Natural killer cell (primary cell): ENCODE data around the gene KRTAP5-1. TPM values are rescaled to one million over a fixed set of nuclear protein-coding genes. Genes with fewer than 3 reads are reported as not detected.

ENCODE experiments used
- ATAC-seq, 3 donors: fragments of 150-1000 bp in 2 of 3; fragments of 200-7000 bp in 1 of 3; cut with Tn5 transposase; 1 replicate in 1 of 3; 2 replicates in 2 of 3; pipeline ENCODE4 v1.10.0; 2021; ENCODE audit warnings: mild to moderate bottlenecking in 2 of 3, moderate library complexity in 2 of 3
- DNase-seq, 2 donors: peaks; one replicate each; pipeline versions ENCODE4 v3.0.0 to v3.0.0-alpha.2; 2013 to 2021; ENCODE audit warnings: mixed read lengths in 1 of 2
- H3K27ac ChIP-seq: one replicate; pipeline ENCODE4 v1.5.1; 2013; ENCODE audit warnings: mild to moderate bottlenecking, low read length
- H3K27me3 ChIP-seq: one replicate; pipeline ENCODE4 v1.6.1; 2013; ENCODE audit warnings: low read length; ENCODE audit not compliant: control insufficient read depth, insufficient read depth
- H3K36me3 ChIP-seq: one replicate; pipeline ENCODE4 v1.6.1; 2013; ENCODE audit warnings: low read length; ENCODE audit not compliant: control insufficient read depth, insufficient read depth
- H3K4me1 ChIP-seq: one replicate; pipeline ENCODE4 v1.6.1; 2013; ENCODE audit warnings: low read length; ENCODE audit not compliant: control insufficient read depth, insufficient read depth
- H3K4me3 ChIP-seq: one replicate; pipeline ENCODE4 v1.5.1; 2013; ENCODE audit warnings: low read length
- H3K9me3 ChIP-seq: one replicate; pipeline ENCODE4 v1.6.1; 2013; ENCODE audit warnings: low read length; ENCODE audit not compliant: control insufficient read depth, insufficient read depth
- H3K27ac Mint-ChIP-seq, 2 donors: one replicate each; pipeline ENCODE4 v1.8.0; 2022; ENCODE audit warnings: mild to moderate bottlenecking in 2 of 2, mixed read lengths in 2 of 2, moderate library complexity in 1 of 2
- H3K27me3 Mint-ChIP-seq, 2 donors: one replicate each; pipeline ENCODE4 v1.8.0; 2022; ENCODE audit warnings: low read depth in 2 of 2, mixed read lengths in 2 of 2
- H3K36me3 Mint-ChIP-seq: one replicate; pipeline ENCODE4 v1.8.0; 2022; ENCODE audit warnings: mixed read lengths
- H3K4me1 Mint-ChIP-seq, 2 donors: one replicate each; pipeline ENCODE4 v1.8.0; 2022; ENCODE audit warnings: mixed read lengths in 2 of 2
- H3K4me3 Mint-ChIP-seq: one replicate; pipeline ENCODE4 v1.8.0; 2022; ENCODE audit warnings: mild to moderate bottlenecking, moderate library complexity, mixed read lengths
- H3K9me3 Mint-ChIP-seq, 2 donors: one replicate each; pipeline ENCODE4 v1.8.0; 2022; ENCODE audit warnings: mixed read lengths in 2 of 2
- WGBS: methylation state at CpG from one replicate; pipeline ENCODE4 v1.1.7; 2013; ENCODE audit warnings: missing lambda C conversion rate; ENCODE audit not compliant: insufficient coverage; 5-methylcytosine and 5-hydroxymethylcytosine counted together
- intact Hi-C: fragments of 100-400 bp; cut with micrococcal nuclease; formaldehyde crosslinking; loops from one replicate; pipeline ENCODE4 v1.14.2; 2022
- total RNA-seq, 4 donors: library from RNA; stranded (reverse); fragments of 120-200 nt in 1 of 4; gene quantifications; one replicate each; pipeline versions ENCODE4 v1.2.3 to v1.2.4, GENCODE V29; 2013 to 2022
- TF ChIP-seq, protein P1 (sequence below): fragments of 200-600 bp; IDR thresholded peaks from one replicate; pipeline ENCODE4 v1.8.0; 2022; ENCODE audit warnings: antibody characterized with exemption

KRTAP5-1 gene
- total RNA-seq, 3 donors from 2014 or later (not counting 1 experiment from before 2014, with no cell fraction given): not detected

DNA sequence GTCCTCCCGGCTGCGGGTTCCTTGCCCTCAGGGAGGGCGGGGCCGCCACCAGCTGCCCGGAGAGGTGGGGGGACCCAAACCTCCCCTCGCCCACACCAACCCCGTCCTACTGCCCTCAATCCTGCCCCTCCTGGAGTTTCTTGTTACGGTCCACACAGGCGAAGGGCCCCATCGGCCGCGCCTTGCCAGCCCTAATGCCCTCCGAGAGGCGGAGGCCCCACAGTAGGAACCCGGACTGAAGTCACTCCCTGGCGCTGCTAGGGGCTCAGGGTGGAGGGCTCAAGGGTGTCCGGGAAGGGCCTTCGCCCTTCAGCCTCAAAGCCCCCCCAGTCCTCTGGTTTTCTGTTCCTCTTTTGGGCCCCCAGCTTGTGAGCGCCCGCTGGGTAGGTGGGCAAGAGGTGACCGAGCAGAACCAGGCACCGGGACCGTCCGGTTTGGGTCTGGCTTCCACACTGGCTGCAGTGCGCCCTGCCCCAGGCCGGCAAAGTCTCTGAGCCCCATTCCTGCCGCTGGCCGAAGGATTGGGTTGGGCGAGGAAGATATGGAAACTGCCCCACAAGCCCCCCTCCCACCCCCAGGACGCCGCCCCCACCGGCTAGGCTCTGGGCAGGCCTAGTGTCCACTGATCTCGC is 37.5 kb downstream of the KRTAP5-1 start:
- no peaks in the 10 kb centered on the region for H3K9me3 ChIP-seq
- TF ChIP-seq, protein P1, sequence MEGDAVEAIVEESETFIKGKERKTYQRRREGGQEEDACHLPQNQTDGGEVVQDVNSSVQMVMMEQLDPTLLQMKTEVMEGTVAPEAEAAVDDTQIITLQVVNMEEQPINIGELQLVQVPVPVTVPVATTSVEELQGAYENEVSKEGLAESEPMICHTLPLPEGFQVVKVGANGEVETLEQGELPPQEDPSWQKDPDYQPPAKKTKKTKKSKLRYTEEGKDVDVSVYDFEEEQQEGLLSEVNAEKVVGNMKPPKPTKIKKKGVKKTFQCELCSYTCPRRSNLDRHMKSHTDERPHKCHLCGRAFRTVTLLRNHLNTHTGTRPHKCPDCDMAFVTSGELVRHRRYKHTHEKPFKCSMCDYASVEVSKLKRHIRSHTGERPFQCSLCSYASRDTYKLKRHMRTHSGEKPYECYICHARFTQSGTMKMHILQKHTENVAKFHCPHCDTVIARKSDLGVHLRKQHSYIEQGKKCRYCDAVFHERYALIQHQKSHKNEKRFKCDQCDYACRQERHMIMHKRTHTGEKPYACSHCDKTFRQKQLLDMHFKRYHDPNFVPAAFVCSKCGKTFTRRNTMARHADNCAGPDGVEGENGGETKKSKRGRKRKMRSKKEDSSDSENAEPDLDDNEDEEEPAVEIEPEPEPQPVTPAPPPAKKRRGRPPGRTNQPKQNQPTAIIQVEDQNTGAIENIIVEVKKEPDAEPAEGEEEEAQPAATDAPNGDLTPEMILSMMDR: no peak
- no peak overlapping the region for H3K4me3 ChIP-seq
- H3K27ac ChIP-seq: no peak overlapping the region
- DNase-seq (no peak), ATAC-seq (peak in 1 of 3 donors; percentile 13)
- Mint-ChIP-seq H3K27me3 (peaks cover 18 to 25% of the 10 kb centered on the region in 2 donors), H3K27ac (no peak overlapping the region), H3K9me3 (no peaks in the 10 kb centered on the region), H3K4me1 (no peaks in the 10 kb centered on the region), H3K36me3 (no peaks in the 10 kb centered on the region), H3K4me3 (peak overlapping the region; percentile 42)
- intact Hi-C loops: loop anchor here (2.0 to 5.0 kb wide), 2 partner anchors 27 to 80 kb away; partner anchors contain the start of gene KRTAP5-5
- 5% methylated on average over 27 of the region's 33 CpGs for WGBS
- no peaks in the 10 kb centered on the region for H3K36me3 ChIP-seq
- peaks cover 17% of the 10 kb centered on the region for H3K27me3 ChIP-seq
- H3K4me1 ChIP-seq: peaks cover 17% of the 10 kb centered on the region

DNA sequence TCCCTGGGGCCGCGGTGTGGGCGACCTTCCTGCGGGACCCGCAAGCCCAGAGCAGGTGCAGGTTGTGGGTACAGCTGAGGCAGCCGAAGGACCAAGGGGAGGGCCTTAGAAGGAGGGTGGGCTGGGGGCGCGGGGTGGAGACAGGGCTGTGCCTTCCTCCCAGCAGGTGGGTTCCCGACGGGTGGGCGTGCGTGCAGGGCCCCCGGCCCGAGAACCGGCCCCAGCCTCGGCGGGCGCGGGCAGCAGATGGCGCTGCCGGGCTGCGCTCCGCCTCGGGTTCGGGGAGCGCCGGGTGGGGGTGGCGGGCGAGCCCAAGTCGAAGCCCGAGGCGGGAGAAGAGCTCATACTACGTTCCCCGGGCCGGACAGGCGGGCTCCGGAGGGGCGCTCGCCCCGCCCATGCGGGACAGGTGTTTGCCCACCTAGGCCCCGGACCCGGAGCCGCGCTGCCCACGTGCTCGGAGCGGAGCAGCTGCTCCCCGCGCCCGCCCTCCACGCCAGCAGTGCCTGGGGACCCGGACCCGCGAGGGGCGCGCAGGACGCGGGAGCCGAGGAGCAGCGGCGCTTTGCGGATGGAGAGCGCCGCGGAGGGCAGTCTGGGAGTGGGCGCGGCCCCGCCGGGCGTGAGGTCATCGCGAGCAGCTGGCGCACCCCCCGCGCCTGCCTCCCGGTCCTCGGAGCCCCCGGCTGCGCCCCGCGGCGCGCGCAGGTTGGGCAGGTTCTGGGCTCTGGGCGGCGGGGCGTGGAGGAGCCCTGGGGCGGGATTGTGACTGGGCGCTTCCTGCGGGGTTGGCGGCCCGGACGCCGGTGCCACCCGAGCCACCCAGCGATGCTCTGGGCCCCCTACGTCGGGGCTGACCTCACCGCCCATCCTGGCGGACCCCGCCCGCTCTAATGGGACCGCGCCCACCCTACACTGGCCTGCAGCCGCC is 38.3 kb downstream of the KRTAP5-1 start:
- Mint-ChIP-seq H3K4me1 (no peaks in the 10 kb centered on the region), H3K36me3 (no peaks in the 10 kb centered on the region), H3K27me3 (peaks cover 18 to 27% of the 10 kb centered on the region in 2 donors), H3K27ac (no peak overlapping the region), H3K9me3 (no peaks in the 10 kb centered on the region), H3K4me3 (no peak overlapping the region)
- WGBS: 1% methylated on average over 106 of the region's 106 CpGs
- intact Hi-C loops: loop anchor here (2.0 to 5.0 kb wide), 2 partner anchors 28 to 80 kb away; partner anchors contain the start of gene KRTAP5-5
- Histone ChIP-seq H3K9me3 (no peaks in the 10 kb centered on the region), H3K36me3 (no peaks in the 10 kb centered on the region), H3K4me3 (no peak overlapping the region), H3K4me1 (peaks cover 17% of the 10 kb centered on the region), H3K27me3 (peaks cover 17% of the 10 kb centered on the region), H3K27ac (no peak overlapping the region)
- ATAC-seq (peak; percentile 70 to 76 (median 75)), DNase-seq (peak in 1 of 2 donors; percentile 78)
- TF ChIP-seq, protein P1: peak; percentile 68

DNA sequence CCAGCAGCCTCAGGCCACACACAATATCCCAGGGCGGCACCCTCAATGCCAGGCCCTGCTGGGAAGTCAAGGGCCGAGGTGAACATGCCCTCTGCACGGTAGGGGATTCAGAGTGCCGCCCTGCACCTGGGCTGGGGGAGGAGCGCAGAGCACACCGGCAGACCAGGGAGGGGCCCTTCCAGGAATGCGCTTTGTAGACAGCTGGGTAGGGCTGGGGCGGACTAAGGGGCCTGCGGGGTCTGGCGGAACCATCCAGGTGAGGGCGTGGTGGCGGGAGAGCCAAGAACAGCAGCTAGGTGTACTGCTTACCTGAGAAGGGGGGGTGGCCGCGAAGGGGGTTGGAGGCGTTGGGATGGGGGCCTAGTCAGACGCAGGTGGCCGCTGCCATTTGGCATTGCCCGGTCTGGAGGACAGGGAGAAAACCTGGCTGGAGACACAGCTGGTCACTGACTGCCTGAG is 39.0 kb downstream of the KRTAP5-1 start:
- peaks cover 17% of the 10 kb centered on the region for H3K27me3 ChIP-seq
- intact Hi-C loops: loop anchor here (2.0 to 5.0 kb wide), 2 partner anchors 29 to 81 kb away; partner anchors contain the start of gene KRTAP5-5
- no peak overlapping the region for H3K27ac Mint-ChIP-seq
- H3K36me3 ChIP-seq: no peaks in the 10 kb centered on the region
- no peak overlapping the region for H3K4me3 ChIP-seq
- peaks cover 18 to 27% of the 10 kb centered on the region in 2 donors for H3K27me3 Mint-ChIP-seq
- DNase-seq (no peak), ATAC-seq (no peak)
- H3K4me1 Mint-ChIP-seq: no peaks in the 10 kb centered on the region
- WGBS: 22% methylated on average over 18 of the region's 18 CpGs
- no peaks in the 10 kb centered on the region for H3K9me3 Mint-ChIP-seq
- TF ChIP-seq, protein P1: no peak
- peaks cover 17% of the 10 kb centered on the region for H3K4me1 ChIP-seq
- H3K9me3 ChIP-seq: no peaks in the 10 kb centered on the region
- H3K4me3 Mint-ChIP-seq: no peak overlapping the region
- no peak overlapping the region for H3K27ac ChIP-seq
- H3K36me3 Mint-ChIP-seq: no peaks in the 10 kb centered on the region
